Sigmoid colon (tissue), 7 donors: ENCODE measurements around the gene PTRH2. TPM values are rescaled to one million over a fixed set of nuclear protein-coding genes. Genes with fewer than 3 reads are reported as not detected.

ENCODE experiments used
- DNase-seq: peaks from one replicate; pipeline ENCODE4 v3.0.0-alpha.2; 2019
- H3K27ac ChIP-seq, 4 donors: fragments of 200-600 bp; sonication (generic); one replicate each; pipeline ENCODE4 v1.5.1; 2016 to 2019; ENCODE audit warnings: mild to moderate bottlenecking in 1 of 4
- H3K27me3 ChIP-seq, 3 donors: fragments of 200-600 bp; sonication (generic); one replicate each; pipeline ENCODE4 v1.5.1; 2019; ENCODE audit warnings: mild to moderate bottlenecking in 1 of 3
- H3K36me3 ChIP-seq, 4 donors: fragments of 200-600 bp; sonication (generic); one replicate each; pipeline ENCODE4 v1.5.1; 2016 to 2019
- H3K4me1 ChIP-seq, 4 donors: fragments of 200-600 bp; sonication (generic); one replicate each; pipeline ENCODE4 v1.5.1; 2017 to 2019
- H3K4me3 ChIP-seq, 4 donors: fragments of 200-600 bp; sonication (generic); one replicate each; pipeline ENCODE4 v1.5.1; 2017 to 2019; ENCODE audit warnings: mild to moderate bottlenecking in 2 of 4, moderate library complexity in 1 of 4
- H3K9me3 ChIP-seq, 4 donors: fragments of 200-600 bp in 3 of 4; sonication (generic) in 3 of 4; one replicate each; pipeline versions ENCODE4 v1.5.1 to v1.6.1; 2013 to 2019
- EP300 ChIP-seq, 4 donors: sonication (generic); formaldehyde crosslinking; IDR thresholded peaks; one replicate each; pipeline ENCODE4 v1.6.1; 2017; ENCODE audit warnings: antibody characterized with exemption in 4 of 4
- POLR2A ChIP-seq, 2 donors: fragments of 450-650 bp; IDR thresholded peaks; one replicate each; pipeline ENCODE4 v1.6.1; 2016; ENCODE audit warnings: antibody characterized with exemption in 2 of 2, mild to moderate bottlenecking in 2 of 2, moderate library complexity in 2 of 2
- POLR2AphosphoS5 ChIP-seq, 4 donors: sonication (generic); formaldehyde crosslinking; IDR thresholded peaks; one replicate each; pipeline ENCODE4 v1.6.1; 2017; ENCODE audit warnings: antibody characterized with exemption in 4 of 4
- WGBS, 2 donors: extraction: QIAGEN DNeasy Blood & Tissue Kit; methylation state at CpG; one replicate each; pipeline ENCODE4 v1.1.7; 2013; 5-methylcytosine and 5-hydroxymethylcytosine counted together
- intact Hi-C: fragments of 100-400 bp; cut with DNase I; formaldehyde crosslinking; loops from one replicate; pipeline ENCODE4 v1.15.1; 2023
- polyA plus RNA-seq, 3 donors: library from polyadenylated mRNA; stranded (reverse); fragments of 200-250 nt; gene quantifications; one replicate each; pipeline ENCODE4 v1.2.3, GENCODE V29; 2013
- total RNA-seq, 4 donors: library from RNA; depleted of rRNA; stranded (reverse); fragments of >200 nt; gene quantifications; one replicate each; pipeline ENCODE4 v1.1.0, GENCODE V29; 2016
- TF ChIP-seq, protein P1 (sequence below), 4 experiments: fragments of 450-650 bp in 3 of 4; fragments of 200-600 bp in 1 of 4; IDR thresholded peaks; one replicate each; pipeline ENCODE4 v1.5.1; 2016 to 2019; ENCODE audit warnings: antibody characterized with exemption in 4 of 4, mild to moderate bottlenecking in 3 of 4, moderate library complexity in 2 of 4
- donor health status: healthy with polysubstance abuse.
- donor health status: Bipolar disorder and iron deficiency.
- donor health status: healthy.

Gene PTRH2
- total and polyA plus RNA-seq, 7 donors = 9.0 to 38.2 (median 23.9) TPM

DNA sequence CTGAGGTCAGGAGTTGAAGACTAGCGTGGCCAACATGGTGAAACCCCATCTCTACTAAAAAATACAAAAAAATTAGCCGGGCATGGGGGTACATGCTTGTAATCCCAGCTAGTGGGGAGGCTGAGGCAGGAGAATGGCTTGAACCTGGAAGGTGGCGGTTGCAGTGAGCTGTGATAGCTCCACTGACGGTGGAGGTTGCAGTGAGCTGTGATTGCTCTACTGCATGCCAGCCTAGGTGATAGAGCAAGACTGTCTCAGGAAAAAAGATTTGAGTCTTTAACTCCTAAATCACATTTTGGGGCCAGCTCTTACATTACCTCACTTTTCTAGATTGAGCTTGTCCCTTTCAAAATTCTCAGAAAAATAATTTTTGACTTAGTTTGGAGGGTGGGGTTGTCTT, 15.4 kb upstream of the PTRH2 start:
- H3K36me3 ChIP-seq = no peaks in the 10 kb centered on the region
- intact Hi-C loops = no loop called here
- no peaks in the 10 kb centered on the region for H3K27me3 ChIP-seq
- no peaks in the 10 kb centered on the region for H3K9me3 ChIP-seq
- no peak overlapping the region for H3K27ac ChIP-seq
- TF ChIP-seq, protein P1, sequence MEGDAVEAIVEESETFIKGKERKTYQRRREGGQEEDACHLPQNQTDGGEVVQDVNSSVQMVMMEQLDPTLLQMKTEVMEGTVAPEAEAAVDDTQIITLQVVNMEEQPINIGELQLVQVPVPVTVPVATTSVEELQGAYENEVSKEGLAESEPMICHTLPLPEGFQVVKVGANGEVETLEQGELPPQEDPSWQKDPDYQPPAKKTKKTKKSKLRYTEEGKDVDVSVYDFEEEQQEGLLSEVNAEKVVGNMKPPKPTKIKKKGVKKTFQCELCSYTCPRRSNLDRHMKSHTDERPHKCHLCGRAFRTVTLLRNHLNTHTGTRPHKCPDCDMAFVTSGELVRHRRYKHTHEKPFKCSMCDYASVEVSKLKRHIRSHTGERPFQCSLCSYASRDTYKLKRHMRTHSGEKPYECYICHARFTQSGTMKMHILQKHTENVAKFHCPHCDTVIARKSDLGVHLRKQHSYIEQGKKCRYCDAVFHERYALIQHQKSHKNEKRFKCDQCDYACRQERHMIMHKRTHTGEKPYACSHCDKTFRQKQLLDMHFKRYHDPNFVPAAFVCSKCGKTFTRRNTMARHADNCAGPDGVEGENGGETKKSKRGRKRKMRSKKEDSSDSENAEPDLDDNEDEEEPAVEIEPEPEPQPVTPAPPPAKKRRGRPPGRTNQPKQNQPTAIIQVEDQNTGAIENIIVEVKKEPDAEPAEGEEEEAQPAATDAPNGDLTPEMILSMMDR (IDR thresholded peaks at IDR 0.05) = no peak
- TF ChIP-seq EP300 (IDR thresholded peaks at IDR 0.05) = no peak
- no peak for TF ChIP-seq POLR2AphosphoS5 (IDR thresholded peaks at IDR 0.05)
- TF ChIP-seq POLR2A (IDR thresholded peaks at IDR 0.05) = no peak
- DNase-seq = no peak
- 85 to 94% methylated on average over 4 of the region's 4 CpGs for WGBS, 2 donors
- H3K4me1 ChIP-seq = peaks cover 0 to 16% (median 12%) of the 10 kb centered on the region in 4 donors
- no peak overlapping the region for H3K4me3 ChIP-seq

DNA sequence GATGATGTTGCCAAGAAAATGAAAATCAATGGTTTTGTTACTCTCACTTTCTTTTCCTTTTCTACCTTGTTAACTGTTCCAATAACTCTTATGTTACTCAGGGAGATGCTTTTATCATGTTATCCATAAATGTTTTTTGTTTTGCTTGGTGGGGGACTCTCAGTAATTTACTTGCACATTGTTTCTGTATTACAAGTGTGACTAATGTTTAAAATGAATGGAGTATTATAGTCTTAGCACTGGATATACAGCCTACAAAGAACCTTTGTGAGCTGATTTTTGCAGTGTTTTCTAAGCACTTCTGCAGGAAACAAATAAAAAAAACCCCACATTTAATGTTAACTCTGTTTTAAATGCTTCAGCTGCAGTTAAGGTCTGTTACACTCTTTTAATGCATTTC, 12.3 kb upstream of the PTRH2 start:
- no peak overlapping the region for H3K4me3 ChIP-seq
- H3K27me3 ChIP-seq = no peaks in the 10 kb centered on the region
- peaks cover 0 to 26% (median 19%) of the 10 kb centered on the region in 4 donors for H3K4me1 ChIP-seq
- no peaks in the 10 kb centered on the region for H3K36me3 ChIP-seq
- no peaks in the 10 kb centered on the region for H3K9me3 ChIP-seq
- intact Hi-C loops = no loop called here
- H3K27ac ChIP-seq = peak overlapping the region in 2 of 4 donors; percentile 16 to 34
- TF ChIP-seq EP300 (IDR thresholded peaks at IDR 0.05) (no peak), POLR2A (IDR thresholded peaks at IDR 0.05) (no peak), POLR2AphosphoS5 (IDR thresholded peaks at IDR 0.05) (no peak)
- TF ChIP-seq, protein P1 (IDR thresholded peaks at IDR 0.05) = no peak
- no peak for DNase-seq

DNA sequence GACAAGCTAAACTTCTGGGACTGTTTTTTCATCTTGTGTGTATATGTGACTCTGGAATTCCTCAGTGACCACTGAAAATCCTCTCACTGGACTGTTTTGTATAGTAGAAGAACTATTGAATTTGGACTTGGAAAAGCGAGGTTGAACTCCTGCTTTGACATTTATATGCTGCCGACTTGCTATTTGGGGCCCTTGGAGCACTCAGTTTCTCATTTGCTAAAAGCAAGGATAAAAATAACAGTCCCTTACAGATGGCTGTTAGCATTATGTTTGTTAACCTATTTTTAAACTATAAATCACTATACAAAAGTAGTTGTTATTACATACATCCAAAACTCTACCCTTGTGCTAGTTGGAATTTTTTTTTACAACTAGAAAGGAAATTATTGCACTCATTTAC, 9.2 kb upstream of the PTRH2 start:
- Histone ChIP-seq H3K27ac (peak overlapping the region; percentile 29 to 75 (median 72)), H3K27me3 (no peaks in the 10 kb centered on the region), H3K4me1 (peaks cover 0 to 18% (median 17%) of the 10 kb centered on the region in 4 donors), H3K4me3 (no peak overlapping the region), H3K9me3 (no peaks in the 10 kb centered on the region), H3K36me3 (no peaks in the 10 kb centered on the region)
- TF ChIP-seq POLR2AphosphoS5 (IDR thresholded peaks at IDR 0.05) = no peak
- TF ChIP-seq, protein P1 (IDR thresholded peaks at IDR 0.05) = no peak
- TF ChIP-seq POLR2A (IDR thresholded peaks at IDR 0.05) = no peak
- intact Hi-C loops = no loop called here
- DNase-seq = no peak
- WGBS, 2 donors = 87 to 92% methylated on average over 2 of the region's 2 CpGs

DNA sequence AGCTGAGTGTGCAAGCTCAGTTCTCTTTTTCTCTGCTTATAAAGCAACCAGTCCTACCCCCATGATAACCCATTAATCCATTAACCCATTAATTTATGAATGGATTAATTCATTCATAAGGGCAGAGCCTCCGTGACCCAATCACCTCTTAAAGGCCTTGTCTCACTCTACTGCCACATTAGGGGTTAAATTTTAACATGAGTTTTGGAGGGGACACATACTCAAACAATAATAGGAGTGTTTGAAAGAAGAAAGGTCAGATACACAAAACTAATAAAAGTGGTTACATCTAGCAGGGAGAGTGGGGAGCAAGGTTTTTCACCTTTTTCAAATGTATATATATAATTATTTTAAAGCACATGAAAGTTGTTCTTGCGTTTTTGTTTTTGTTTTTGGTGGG, 7.0 kb upstream of the PTRH2 start:
- no peaks in the 10 kb centered on the region for H3K9me3 ChIP-seq
- no peak overlapping the region for H3K4me3 ChIP-seq
- DNase-seq = no peak
- H3K36me3 ChIP-seq = no peaks in the 10 kb centered on the region
- WGBS, 2 donors = 93% methylated on average over 2 of the region's 2 CpGs
- peaks cover 0 to 30% (median 19%) of the 10 kb centered on the region in 4 donors for H3K4me1 ChIP-seq
- TF ChIP-seq EP300 (IDR thresholded peaks at IDR 0.05) (no peak), POLR2A (IDR thresholded peaks at IDR 0.05) (no peak), POLR2AphosphoS5 (IDR thresholded peaks at IDR 0.05) (no peak)
- TF ChIP-seq, protein P1 (IDR thresholded peaks at IDR 0.05) = no peak
- H3K27me3 ChIP-seq = no peaks in the 10 kb centered on the region
- intact Hi-C loops = no loop called here
- H3K27ac ChIP-seq = no peak overlapping the region

DNA sequence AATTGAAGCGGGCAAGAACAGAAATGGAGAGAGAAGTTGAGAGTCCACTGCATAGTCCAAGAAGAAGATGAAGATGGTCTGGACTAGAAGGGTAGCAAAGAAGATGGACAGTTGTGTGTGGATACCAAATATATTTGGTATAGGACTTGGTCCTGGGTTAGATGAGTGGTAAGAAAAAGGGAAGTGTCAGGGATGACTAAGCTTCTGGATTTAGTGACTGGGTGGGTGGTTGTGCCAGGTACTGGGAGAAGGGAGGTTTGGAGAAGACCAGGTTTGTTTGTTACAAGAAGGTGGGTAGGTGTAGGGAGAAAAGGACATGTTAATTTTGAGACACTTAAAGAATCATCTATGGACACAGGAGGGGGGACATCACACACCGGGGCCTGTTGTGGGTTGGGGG, 5.6 kb upstream of the PTRH2 start:
- no peak for DNase-seq
- peaks cover 0 to 43% (median 32%) of the 10 kb centered on the region in 4 donors for H3K4me1 ChIP-seq
- H3K4me3 ChIP-seq = no peak overlapping the region
- H3K9me3 ChIP-seq = no peaks in the 10 kb centered on the region
- H3K36me3 ChIP-seq = no peaks in the 10 kb centered on the region
- no peaks in the 10 kb centered on the region for H3K27me3 ChIP-seq
- no peak overlapping the region for H3K27ac ChIP-seq
- TF ChIP-seq POLR2A (IDR thresholded peaks at IDR 0.05) = no peak
- no peak for TF ChIP-seq POLR2AphosphoS5 (IDR thresholded peaks at IDR 0.05)
- TF ChIP-seq, protein P1 (IDR thresholded peaks at IDR 0.05) = no peak
- TF ChIP-seq EP300 (IDR thresholded peaks at IDR 0.05) = no peak
- intact Hi-C loops = no loop called here
- 96 to 97% methylated on average over 2 of the region's 2 CpGs for WGBS, 2 donors
